NT2/D1 (cell line): ENCODE results near the gene SAP30.

Source experiments
- SUZ12 ChIP-seq: IDR thresholded peaks from 2 replicates; pipeline ENCODE4 v1.6.1; 2011; ENCODE audit not compliant: insufficient read length, insufficient read depth; ENCODE audit errors: extremely low read depth
- YY1 ChIP-seq: IDR thresholded peaks from 2 replicates; pipeline ENCODE4 v1.6.1; 2011; ENCODE audit not compliant: insufficient read length, insufficient read depth
- ZNF274 ChIP-seq: IDR thresholded peaks from 2 replicates; pipeline ENCODE4 v1.6.1; 2011; ENCODE audit warnings: mild to moderate bottlenecking, low read depth, low read length

DNA sequence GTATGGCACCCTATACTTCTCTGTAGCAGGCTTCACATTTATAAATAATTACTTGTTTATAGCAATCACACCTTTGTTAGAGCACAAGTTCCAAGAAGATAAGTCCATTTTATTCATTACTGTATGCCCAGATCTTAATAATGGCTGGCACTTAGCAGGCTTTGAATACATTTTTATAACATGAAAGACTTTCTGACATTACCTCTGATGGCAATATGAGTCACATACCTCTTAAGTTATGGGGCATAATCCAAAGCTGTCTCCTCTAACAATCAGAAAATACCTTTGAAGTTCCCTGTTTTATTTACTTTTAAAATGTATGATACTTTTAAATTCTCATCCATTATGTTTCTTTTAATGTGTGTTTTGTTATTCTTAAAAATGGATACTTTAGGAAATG, 16.0 kb downstream of the SAP30 start:
- TF ChIP-seq ZNF274 (no peak), YY1 (no peak), SUZ12 (no peak)
